Upper lobe of left lung (tissue), 6 donors: ENCODE data around the gene C6orf58. TPM values are rescaled to one million over a fixed set of nuclear protein-coding genes. Genes with fewer than 3 reads are reported as not detected.
A peak's percentile ranks its signal among the peaks of the same experiment; 100 is the strongest.

ENCODE experiments used
- ATAC-seq, 2 donors: fragments of 200-7000 bp; cut with Tn5 transposase; one replicate each; pipeline ENCODE4 v1.9.1; 2022; ENCODE audit warnings: mild to moderate bottlenecking in 2 of 2, moderate library complexity in 2 of 2; ENCODE audit not compliant: low FRiP score in 2 of 2
- DNase-seq, 2 donors: peaks; one replicate each; pipeline ENCODE4 v3.0.0-alpha.2; 2019 to 2020
- H3K27ac ChIP-seq, 4 donors: fragments of 200-600 bp; sonication (generic); one replicate each; pipeline ENCODE4 v1.5.1; 2016 to 2019
- H3K27me3 ChIP-seq, 4 donors: fragments of 200-600 bp; sonication (generic); one replicate each; pipeline ENCODE4 v1.5.1; 2017 to 2019
- H3K36me3 ChIP-seq, 4 donors: fragments of 200-600 bp; sonication (generic); one replicate each; pipeline ENCODE4 v1.5.1; 2016 to 2019
- H3K4me1 ChIP-seq, 4 donors: fragments of 200-600 bp; sonication (generic); one replicate each; pipeline ENCODE4 v1.5.1; 2018 to 2019
- H3K4me3 ChIP-seq, 4 donors: fragments of 200-600 bp; sonication (generic); one replicate each; pipeline ENCODE4 v1.5.1; 2017 to 2019; ENCODE audit warnings: mild to moderate bottlenecking in 2 of 4, moderate library complexity in 1 of 4
- H3K9me3 ChIP-seq, 4 donors: fragments of 200-600 bp; sonication (generic); one replicate each; pipeline ENCODE4 v1.5.1; 2018 to 2019
- EP300 ChIP-seq, 4 donors: sonication (generic); formaldehyde crosslinking; IDR thresholded peaks; one replicate each; pipeline ENCODE4 v1.5.1; 2017; ENCODE audit warnings: antibody characterized with exemption in 4 of 4, control low read depth in 2 of 4
- POLR2A ChIP-seq, 4 donors: fragments of 450-650 bp; IDR thresholded peaks; one replicate each; pipeline ENCODE4 v1.5.1; 2016 to 2017; ENCODE audit warnings: antibody characterized with exemption in 4 of 4, mild to moderate bottlenecking in 2 of 4
- POLR2AphosphoS5 ChIP-seq, 2 donors: sonication (generic); formaldehyde crosslinking; IDR thresholded peaks; one replicate each; pipeline ENCODE4 v1.5.1; 2017; ENCODE audit warnings: antibody characterized with exemption in 2 of 2
- WGBS, 2 donors: methylation state at CpG; one replicate each; pipeline ENCODE4 v1.1.5; 2017 to 2018; 5-methylcytosine and 5-hydroxymethylcytosine counted together
- total RNA-seq, 6 donors: library from RNA; depleted of rRNA in 4 of 6; stranded (reverse); fragments of >200 nt in 4 of 6; gene quantifications; one replicate each; pipeline versions ENCODE4 v1.1.0 to v1.2.1, GENCODE V29; 2016 to 2021
- TF ChIP-seq, protein P1 (sequence below), 6 experiments: fragments of 450-650 bp in 4 of 6; fragments of 200-600 bp in 2 of 6; sonication (generic) in 2 of 6; IDR thresholded peaks; one replicate each; pipeline ENCODE4 v1.5.1; 2016 to 2019; ENCODE audit warnings: antibody characterized with exemption in 6 of 6
- donor health status: DM: no; HTN: no; CAD: no; lungs with moderate emphysema.
- donor health status: DM: no; HTN: yes; CAD: no; lungs with severe emphysema.

The C6orf58 gene
- total RNA-seq, 6 donors from 2014 or later = not detected

DNA sequence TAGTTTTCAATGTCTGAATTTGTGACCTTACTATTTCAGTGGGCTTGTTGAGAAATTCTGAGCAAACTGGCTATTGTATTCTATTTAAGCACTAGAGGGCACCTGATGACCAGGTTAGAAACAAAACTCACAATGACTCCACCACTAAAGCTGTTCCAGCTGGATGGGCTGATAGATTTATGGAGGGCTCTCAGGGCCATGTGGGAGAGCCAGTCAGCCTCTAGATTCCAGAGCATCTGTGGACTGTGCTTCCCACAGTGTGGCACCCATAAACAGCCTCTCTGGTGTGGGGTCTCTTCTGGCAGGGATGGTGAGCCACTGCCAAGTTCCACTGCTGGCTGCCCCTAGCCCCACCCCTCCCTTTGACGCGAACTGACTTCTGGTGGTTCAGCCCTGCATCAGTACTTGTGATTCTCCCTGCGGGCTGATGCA, 29.2 kb downstream of the C6orf58 start:
- Histone ChIP-seq H3K4me1 (no peaks in the 10 kb centered on the region), H3K27me3 (no peaks in the 10 kb centered on the region), H3K27ac (no peak overlapping the region), H3K4me3 (no peak overlapping the region), H3K36me3 (no peaks in the 10 kb centered on the region), H3K9me3 (peaks cover 0 to 7% (median 3%) of the 10 kb centered on the region in 4 donors)
- DNase-seq (no peak), ATAC-seq (no peak)
- TF ChIP-seq POLR2A (IDR thresholded peaks at IDR 0.05) (no peak), POLR2AphosphoS5 (IDR thresholded peaks at IDR 0.05) (no peak), EP300 (IDR thresholded peaks at IDR 0.05) (no peak)
- TF ChIP-seq, protein P1, sequence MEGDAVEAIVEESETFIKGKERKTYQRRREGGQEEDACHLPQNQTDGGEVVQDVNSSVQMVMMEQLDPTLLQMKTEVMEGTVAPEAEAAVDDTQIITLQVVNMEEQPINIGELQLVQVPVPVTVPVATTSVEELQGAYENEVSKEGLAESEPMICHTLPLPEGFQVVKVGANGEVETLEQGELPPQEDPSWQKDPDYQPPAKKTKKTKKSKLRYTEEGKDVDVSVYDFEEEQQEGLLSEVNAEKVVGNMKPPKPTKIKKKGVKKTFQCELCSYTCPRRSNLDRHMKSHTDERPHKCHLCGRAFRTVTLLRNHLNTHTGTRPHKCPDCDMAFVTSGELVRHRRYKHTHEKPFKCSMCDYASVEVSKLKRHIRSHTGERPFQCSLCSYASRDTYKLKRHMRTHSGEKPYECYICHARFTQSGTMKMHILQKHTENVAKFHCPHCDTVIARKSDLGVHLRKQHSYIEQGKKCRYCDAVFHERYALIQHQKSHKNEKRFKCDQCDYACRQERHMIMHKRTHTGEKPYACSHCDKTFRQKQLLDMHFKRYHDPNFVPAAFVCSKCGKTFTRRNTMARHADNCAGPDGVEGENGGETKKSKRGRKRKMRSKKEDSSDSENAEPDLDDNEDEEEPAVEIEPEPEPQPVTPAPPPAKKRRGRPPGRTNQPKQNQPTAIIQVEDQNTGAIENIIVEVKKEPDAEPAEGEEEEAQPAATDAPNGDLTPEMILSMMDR (IDR thresholded peaks at IDR 0.05) = peak in 1 of 6 experiments; percentile 27
- WGBS, 2 donors = 84% methylated on average over 3 of the region's 3 CpGs; no CpG with 5 or more reads in 1 of the 2 donors

DNA sequence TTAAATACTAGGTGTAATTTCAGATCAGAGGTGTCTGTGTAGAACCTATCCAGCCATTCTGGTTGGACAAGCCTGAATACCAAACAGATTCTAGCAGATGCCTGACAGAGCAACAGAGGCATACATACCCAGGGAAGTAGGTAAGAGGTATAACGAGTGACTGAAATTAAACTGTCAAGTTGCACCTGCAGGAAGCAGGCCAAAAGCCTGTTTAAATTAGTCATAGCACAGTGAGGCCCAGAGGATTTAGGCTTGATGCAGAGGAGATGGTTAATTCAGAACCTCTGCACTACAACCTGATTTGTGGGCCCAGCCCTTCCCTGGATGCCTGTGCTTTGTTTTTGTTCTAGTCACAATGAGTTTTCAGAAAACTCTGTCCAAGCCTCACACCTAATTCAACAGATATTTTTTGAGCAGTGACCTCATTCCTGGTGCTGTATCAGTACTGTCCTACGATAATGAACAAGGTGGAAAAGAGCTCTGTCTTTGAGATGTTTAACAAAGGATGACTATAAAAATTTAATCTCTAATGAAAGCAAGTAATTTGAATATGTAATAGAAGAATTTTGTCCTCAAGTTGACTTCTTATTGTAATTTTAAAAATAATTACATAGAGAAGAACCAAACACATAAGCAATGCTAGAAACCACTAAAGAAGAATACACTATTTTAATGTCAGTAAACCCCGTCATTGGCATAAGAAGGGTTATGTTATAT, 31.7 kb downstream of the C6orf58 start:
- no peak for ATAC-seq
- Histone ChIP-seq H3K9me3 (no peaks in the 10 kb centered on the region), H3K36me3 (no peaks in the 10 kb centered on the region), H3K4me3 (no peak overlapping the region), H3K4me1 (no peaks in the 10 kb centered on the region), H3K27ac (no peak overlapping the region), H3K27me3 (no peaks in the 10 kb centered on the region)
- TF ChIP-seq, protein P1 (IDR thresholded peaks at IDR 0.05) = no peak
- no peak for TF ChIP-seq EP300 (IDR thresholded peaks at IDR 0.05)
- no peak for TF ChIP-seq POLR2AphosphoS5 (IDR thresholded peaks at IDR 0.05)
- TF ChIP-seq POLR2A (IDR thresholded peaks at IDR 0.05) = no peak
- WGBS, 2 donors = 62 to 73% methylated on average over 3 of the region's 3 CpGs
- DNase-seq = no peak

DNA sequence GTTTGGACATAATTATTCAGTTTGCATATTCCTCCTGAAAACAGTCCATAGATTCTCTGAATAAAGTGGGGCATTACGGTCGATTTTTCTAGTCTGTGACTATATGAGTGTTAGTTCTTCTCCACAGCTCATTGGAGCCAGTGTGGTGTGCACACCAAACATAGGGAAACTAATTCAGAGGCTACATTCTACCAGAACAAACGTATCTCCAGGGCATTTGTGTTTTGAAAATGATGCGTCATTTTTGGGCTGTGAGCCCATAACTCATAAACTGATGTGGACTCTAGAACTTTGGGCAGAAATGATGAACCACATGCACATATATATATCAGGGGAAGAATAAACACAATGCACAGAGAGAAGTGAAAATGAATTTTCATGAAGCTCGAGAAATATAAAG, 41.8 kb downstream of the C6orf58 start:
- ATAC-seq (no peak), DNase-seq (no peak)
- no peak for TF ChIP-seq EP300 (IDR thresholded peaks at IDR 0.05)
- no peak for TF ChIP-seq POLR2A (IDR thresholded peaks at IDR 0.05)
- TF ChIP-seq, protein P1 (IDR thresholded peaks at IDR 0.05) = no peak
- TF ChIP-seq POLR2AphosphoS5 (IDR thresholded peaks at IDR 0.05) = no peak
- Histone ChIP-seq H3K27ac (no peak overlapping the region), H3K27me3 (no peaks in the 10 kb centered on the region), H3K36me3 (no peaks in the 10 kb centered on the region), H3K4me3 (no peak overlapping the region), H3K4me1 (no peaks in the 10 kb centered on the region), H3K9me3 (no peaks in the 10 kb centered on the region)
- WGBS, 2 donors = 76 to 91% methylated on average over 5 of the region's 5 CpGs

DNA sequence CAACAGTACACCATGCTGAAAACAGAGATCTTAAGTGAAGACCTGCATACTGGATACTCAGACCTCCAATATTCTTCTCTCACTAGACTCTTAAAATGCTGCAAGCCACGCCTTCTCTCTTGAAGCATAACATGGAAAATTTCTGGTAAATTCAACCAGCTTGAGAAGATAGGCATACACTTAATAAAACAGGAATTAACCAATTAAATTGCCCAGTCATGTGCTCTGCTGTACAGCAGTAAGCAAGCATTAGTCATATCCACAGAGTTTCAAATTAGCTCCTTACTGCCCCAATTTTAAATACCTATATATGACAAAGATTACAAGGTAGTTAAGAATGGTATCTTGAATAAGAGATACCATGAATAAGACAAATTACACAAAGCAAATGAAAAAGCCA, 53.8 kb downstream of the C6orf58 start:
- no peak for TF ChIP-seq POLR2AphosphoS5 (IDR thresholded peaks at IDR 0.05)
- no peak for TF ChIP-seq EP300 (IDR thresholded peaks at IDR 0.05)
- TF ChIP-seq, protein P1 (IDR thresholded peaks at IDR 0.05) = no peak
- TF ChIP-seq POLR2A (IDR thresholded peaks at IDR 0.05) = no peak
- Histone ChIP-seq H3K27me3 (no peaks in the 10 kb centered on the region), H3K36me3 (no peaks in the 10 kb centered on the region), H3K4me3 (no peak overlapping the region), H3K4me1 (no peaks in the 10 kb centered on the region), H3K27ac (no peak overlapping the region), H3K9me3 (no peaks in the 10 kb centered on the region)
- 44 to 71% methylated on average over 1 of the region's 1 CpG for WGBS, 2 donors
- DNase-seq (no peak), ATAC-seq (no peak)

DNA sequence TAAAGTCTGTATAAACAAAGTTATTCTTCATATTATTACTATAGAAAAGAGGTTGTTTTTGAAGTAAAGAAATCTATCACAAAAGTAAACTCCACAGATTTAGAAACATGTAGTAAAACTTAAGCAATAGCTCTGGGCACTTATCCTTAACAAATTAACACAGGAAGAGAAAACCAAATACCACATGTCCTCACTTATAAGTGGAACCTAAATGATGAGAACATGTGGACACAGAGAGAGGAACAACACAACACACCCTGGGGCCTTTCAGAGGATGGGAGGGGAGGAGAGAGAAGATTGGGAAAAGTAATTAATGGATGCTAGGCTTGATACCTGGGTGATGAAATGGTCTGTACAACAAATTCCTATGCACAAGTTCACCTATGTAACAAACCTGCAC, 57.2 kb downstream of the C6orf58 start:
- Histone ChIP-seq H3K4me3 (no peak overlapping the region), H3K4me1 (no peaks in the 10 kb centered on the region), H3K27me3 (no peaks in the 10 kb centered on the region), H3K36me3 (no peaks in the 10 kb centered on the region), H3K27ac (no peak overlapping the region), H3K9me3 (no peaks in the 10 kb centered on the region)
- DNase-seq = no peak
- no peak for TF ChIP-seq EP300 (IDR thresholded peaks at IDR 0.05)
- TF ChIP-seq, protein P1 (IDR thresholded peaks at IDR 0.05) = no peak
- TF ChIP-seq POLR2A (IDR thresholded peaks at IDR 0.05) = no peak
- no peak for TF ChIP-seq POLR2AphosphoS5 (IDR thresholded peaks at IDR 0.05)
- ATAC-seq = no peak
